Glutamatergic neuron (in vitro differentiated cells): ENCODE measurements around the gene ZNF580. TPM values are rescaled to one million over a fixed set of nuclear protein-coding genes. Genes with fewer than 3 reads are reported as not detected.

Experiments
- DNase-seq: peaks from one replicate; pipeline ENCODE4 v3.0.0; 2022
- H3K27ac Mint-ChIP-seq: one replicate; pipeline ENCODE4 v1.8.0; 2020; ENCODE audit warnings: mild to moderate bottlenecking, mixed read lengths, inconsistent platforms; ENCODE audit not compliant: unreplicated experiment
- H3K27me3 Mint-ChIP-seq: one replicate; pipeline ENCODE4 v1.8.0; 2020; ENCODE audit warnings: mild to moderate bottlenecking, moderate library complexity, mixed read lengths, inconsistent platforms; ENCODE audit not compliant: unreplicated experiment
- H3K36me3 Mint-ChIP-seq: one replicate; pipeline ENCODE4 v1.8.0; 2020; ENCODE audit warnings: mild to moderate bottlenecking, mixed read lengths, inconsistent platforms; ENCODE audit not compliant: unreplicated experiment
- H3K4me1 Mint-ChIP-seq: one replicate; pipeline ENCODE4 v1.8.0; 2020; ENCODE audit warnings: mild to moderate bottlenecking, low read depth, mixed read lengths, inconsistent platforms; ENCODE audit not compliant: unreplicated experiment
- H3K4me3 Mint-ChIP-seq: one replicate; pipeline ENCODE4 v1.8.0; 2020; ENCODE audit warnings: mild to moderate bottlenecking, mixed read lengths, inconsistent platforms; ENCODE audit not compliant: unreplicated experiment
- H3K9me3 Mint-ChIP-seq: one replicate; pipeline ENCODE4 v1.8.0; 2020; ENCODE audit warnings: mild to moderate bottlenecking, moderate library complexity, mixed read lengths, inconsistent platforms; ENCODE audit not compliant: unreplicated experiment
- total RNA-seq: library from RNA; stranded (reverse); fragmentation: NEBNext Ultra II Directional; extraction: Animal tissue kit (Norgen Biotek cat#: 25700); gene quantifications from one replicate; pipeline ENCODE4 v1.2.1, GENCODE V29; 2021; ENCODE audit not compliant: unreplicated experiment
- TF ChIP-seq, protein P1 (sequence below): fragments of 200-600 bp; sonication (generic); IDR thresholded peaks from one replicate; pipeline ENCODE4 v1.5.0; 2021; ENCODE audit not compliant: partially characterized antibody, unreplicated experiment

Gene ZNF580
- total RNA-seq, 1 donor from 2014 or later: 43.6 TPM

DNA sequence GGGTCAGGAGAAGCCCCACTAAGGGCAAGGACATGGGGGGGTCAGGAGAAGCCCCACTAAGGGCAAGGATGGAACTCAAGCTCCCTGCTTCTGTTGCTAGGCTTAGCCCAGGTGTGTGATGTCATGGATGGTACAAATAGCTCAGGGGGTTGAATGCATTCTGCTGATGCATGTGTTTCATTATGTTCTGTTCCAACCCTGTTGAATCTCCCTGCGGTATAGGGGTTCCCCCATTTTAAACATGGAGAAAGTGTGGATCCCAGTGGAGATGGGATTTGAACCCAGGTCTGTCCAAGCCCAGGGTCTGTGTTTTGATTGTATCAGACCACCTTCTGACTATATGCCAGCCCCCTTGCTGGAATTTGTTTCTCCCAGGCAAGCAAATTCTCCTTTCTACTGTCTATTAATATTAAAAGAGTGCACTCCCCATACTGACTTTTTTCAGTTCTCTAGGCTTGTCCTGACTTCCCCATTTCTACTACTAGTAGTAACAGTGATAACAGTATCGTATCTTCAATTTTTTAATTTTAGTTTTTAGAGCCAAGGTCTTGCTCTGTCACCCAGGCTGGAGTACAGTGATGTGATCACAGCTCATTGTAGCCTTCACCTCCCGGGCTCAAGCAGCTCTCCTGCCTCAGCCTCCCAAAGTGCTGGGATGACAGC lies 28.7 kb upstream of the ZNF580 start:
- H3K27me3 Mint-ChIP-seq: peaks cover 11% of the 10 kb centered on the region
- peaks cover 2% of the 10 kb centered on the region for H3K9me3 Mint-ChIP-seq
- H3K4me1 Mint-ChIP-seq: no peaks in the 10 kb centered on the region
- DNase-seq: no peak
- H3K36me3 Mint-ChIP-seq: peaks cover 4% of the 10 kb centered on the region
- TF ChIP-seq, protein P1, sequence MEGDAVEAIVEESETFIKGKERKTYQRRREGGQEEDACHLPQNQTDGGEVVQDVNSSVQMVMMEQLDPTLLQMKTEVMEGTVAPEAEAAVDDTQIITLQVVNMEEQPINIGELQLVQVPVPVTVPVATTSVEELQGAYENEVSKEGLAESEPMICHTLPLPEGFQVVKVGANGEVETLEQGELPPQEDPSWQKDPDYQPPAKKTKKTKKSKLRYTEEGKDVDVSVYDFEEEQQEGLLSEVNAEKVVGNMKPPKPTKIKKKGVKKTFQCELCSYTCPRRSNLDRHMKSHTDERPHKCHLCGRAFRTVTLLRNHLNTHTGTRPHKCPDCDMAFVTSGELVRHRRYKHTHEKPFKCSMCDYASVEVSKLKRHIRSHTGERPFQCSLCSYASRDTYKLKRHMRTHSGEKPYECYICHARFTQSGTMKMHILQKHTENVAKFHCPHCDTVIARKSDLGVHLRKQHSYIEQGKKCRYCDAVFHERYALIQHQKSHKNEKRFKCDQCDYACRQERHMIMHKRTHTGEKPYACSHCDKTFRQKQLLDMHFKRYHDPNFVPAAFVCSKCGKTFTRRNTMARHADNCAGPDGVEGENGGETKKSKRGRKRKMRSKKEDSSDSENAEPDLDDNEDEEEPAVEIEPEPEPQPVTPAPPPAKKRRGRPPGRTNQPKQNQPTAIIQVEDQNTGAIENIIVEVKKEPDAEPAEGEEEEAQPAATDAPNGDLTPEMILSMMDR: no peak
- no peak overlapping the region for H3K27ac Mint-ChIP-seq
- H3K4me3 Mint-ChIP-seq: no peak overlapping the region

DNA sequence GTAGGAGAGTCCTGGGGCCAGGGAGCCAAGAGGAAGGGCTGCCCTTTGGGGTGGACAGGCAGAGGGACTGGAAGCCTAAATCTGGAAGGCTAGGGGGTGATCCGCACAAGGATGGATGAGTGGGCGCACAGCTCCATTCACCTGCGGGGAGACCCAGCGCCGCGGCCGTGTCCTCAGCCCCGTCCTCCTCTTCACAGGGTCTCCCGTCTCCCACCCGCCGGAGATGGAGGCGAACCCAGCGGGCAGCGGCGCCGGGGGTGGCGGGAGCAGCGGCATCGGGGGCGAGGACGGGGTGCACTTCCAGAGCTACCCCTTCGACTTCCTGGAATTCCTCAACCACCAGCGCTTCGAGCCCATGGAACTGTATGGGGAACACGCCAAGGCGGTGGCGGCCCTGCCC lies 27.4 kb upstream of the ZNF580 start:
- Mint-ChIP-seq H3K36me3 (peaks cover 11% of the 10 kb centered on the region), H3K4me3 (no peak overlapping the region), H3K27me3 (peaks cover 10% of the 10 kb centered on the region), H3K4me1 (no peaks in the 10 kb centered on the region), H3K9me3 (peaks cover 6% of the 10 kb centered on the region), H3K27ac (no peak overlapping the region)
- no peak for DNase-seq
- TF ChIP-seq, protein P1: no peak

DNA sequence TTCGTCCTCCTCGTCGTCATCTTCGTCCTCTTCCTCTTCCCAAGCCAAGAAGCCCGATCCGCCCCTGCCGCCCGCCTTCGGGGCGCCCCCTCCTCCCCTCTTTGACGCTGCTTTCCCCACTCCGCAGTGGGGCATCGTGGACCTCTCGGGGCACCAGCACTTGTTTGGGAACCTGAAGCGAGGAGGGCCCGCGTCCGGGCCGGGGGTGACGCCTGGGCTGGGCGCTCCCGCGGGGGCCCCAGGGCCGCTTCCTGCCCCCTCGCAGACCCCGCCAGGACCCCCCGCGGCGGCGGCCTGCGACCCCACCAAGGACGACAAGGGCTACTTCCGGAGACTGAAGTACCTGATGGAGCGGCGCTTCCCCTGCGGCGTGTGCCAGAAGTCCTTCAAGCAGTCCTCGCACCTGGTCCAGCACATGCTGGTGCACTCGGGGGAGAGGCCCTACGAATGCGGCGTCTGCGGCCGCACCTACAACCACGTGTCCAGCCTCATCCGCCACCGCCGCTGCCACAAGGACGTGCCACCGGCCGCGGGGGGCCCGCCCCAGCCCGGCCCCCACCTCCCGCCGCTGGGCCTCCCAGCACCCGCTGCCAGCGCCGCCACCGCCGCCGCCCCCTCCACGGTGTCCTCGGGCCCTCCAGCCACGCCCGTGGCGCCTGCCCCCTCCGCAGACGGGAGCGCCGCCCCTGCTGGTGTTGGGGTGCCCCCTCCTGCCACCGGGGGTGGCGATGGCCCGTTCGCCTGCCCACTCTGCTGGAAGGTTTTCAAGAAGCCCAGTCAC lies 26.7 kb upstream of the ZNF580 start:
- TF ChIP-seq, protein P1: no peak
- peaks cover 6% of the 10 kb centered on the region for H3K9me3 Mint-ChIP-seq
- no peak overlapping the region for H3K27ac Mint-ChIP-seq
- H3K4me3 Mint-ChIP-seq: no peak overlapping the region
- DNase-seq: no peak
- H3K4me1 Mint-ChIP-seq: no peaks in the 10 kb centered on the region
- H3K36me3 Mint-ChIP-seq: peaks cover 11% of the 10 kb centered on the region
- peaks cover 10% of the 10 kb centered on the region for H3K27me3 Mint-ChIP-seq

DNA sequence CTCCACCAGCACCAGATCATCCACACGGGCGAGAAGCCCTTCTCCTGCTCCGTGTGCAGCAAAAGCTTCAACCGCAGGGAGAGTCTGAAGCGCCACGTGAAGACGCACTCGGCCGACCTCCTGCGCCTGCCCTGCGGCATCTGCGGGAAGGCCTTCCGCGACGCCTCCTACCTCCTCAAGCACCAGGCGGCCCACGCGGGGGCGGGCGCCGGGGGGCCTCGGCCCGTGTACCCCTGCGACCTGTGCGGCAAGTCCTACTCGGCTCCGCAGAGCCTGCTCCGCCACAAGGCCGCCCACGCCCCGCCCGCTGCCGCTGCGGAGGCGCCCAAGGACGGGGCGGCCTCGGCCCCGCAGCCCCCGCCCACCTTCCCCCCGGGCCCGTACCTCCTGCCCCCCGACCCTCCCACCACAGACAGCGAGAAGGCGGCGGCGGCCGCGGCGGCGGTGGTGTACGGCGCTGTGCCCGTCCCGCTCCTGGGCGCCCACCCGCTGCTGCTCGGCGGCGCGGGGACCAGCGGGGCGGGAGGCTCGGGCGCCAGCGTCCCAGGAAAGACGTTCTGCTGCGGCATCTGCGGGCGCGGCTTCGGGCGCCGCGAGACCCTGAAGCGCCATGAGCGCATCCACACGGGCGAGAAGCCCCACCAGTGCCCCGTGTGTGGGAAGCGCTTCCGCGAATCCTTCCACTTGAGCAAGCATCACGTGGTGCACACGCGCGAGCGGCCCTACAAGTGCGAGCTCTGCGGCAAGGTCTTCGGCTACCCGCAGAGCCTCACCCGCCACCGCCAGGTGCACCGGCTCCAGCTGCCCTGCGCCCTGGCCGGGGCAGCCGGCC lies 25.9 kb upstream of the ZNF580 start:
- H3K27ac Mint-ChIP-seq: no peak overlapping the region
- H3K4me1 Mint-ChIP-seq: no peaks in the 10 kb centered on the region
- peaks cover 8% of the 10 kb centered on the region for H3K36me3 Mint-ChIP-seq
- H3K27me3 Mint-ChIP-seq: peaks cover 12% of the 10 kb centered on the region
- DNase-seq: no peak
- H3K4me3 Mint-ChIP-seq: no peak overlapping the region
- H3K9me3 Mint-ChIP-seq: peaks cover 8% of the 10 kb centered on the region
- TF ChIP-seq, protein P1: no peak
